SK-N-SH (cell line): ENCODE measurements around the gene PPHLN1.

Source experiments
- FOXM1 ChIP-seq: IDR thresholded peaks from 2 replicates; pipeline ENCODE4 v1.4.0; 2012; ENCODE audit warnings: low read depth, mild to moderate bottlenecking
- MXI1 ChIP-seq: IDR thresholded peaks from 2 replicates; pipeline ENCODE4 v1.6.1; 2012; ENCODE audit warnings: mild to moderate bottlenecking, low read depth, low read length, improper control_type of control experiment
- POLR2AphosphoS5 ChIP-seq: IDR thresholded peaks from 2 replicates; pipeline ENCODE4 v1.6.1; 2012; ENCODE audit warnings: low read depth, low read length
- RAD21 ChIP-seq: IDR thresholded peaks from 2 replicates; pipeline ENCODE4 v1.6.1; 2012; ENCODE audit warnings: mild to moderate bottlenecking, low read length
- YY1 ChIP-seq: IDR thresholded peaks from 2 replicates; pipeline ENCODE4 v1.4.0; 2012; ENCODE audit warnings: low read depth, mild to moderate bottlenecking
- TF ChIP-seq, protein P1 (sequence below): fragments of 200-600 bp; sonication (generic); IDR thresholded peaks from 2 replicates; pipeline ENCODE4 v1.6.1; 2017; ENCODE audit warnings: antibody characterized with exemption, mild to moderate bottlenecking, moderate library complexity
- TF ChIP-seq, protein P2 (sequence below): IDR thresholded peaks from 2 replicates; pipeline ENCODE4 v1.6.1; 2012; ENCODE audit warnings: mild to moderate bottlenecking, low read depth, low read length, moderate library complexity
- TF ChIP-seq, protein P3 (sequence below): IDR thresholded peaks from 2 replicates; pipeline ENCODE4; 2012

DNA sequence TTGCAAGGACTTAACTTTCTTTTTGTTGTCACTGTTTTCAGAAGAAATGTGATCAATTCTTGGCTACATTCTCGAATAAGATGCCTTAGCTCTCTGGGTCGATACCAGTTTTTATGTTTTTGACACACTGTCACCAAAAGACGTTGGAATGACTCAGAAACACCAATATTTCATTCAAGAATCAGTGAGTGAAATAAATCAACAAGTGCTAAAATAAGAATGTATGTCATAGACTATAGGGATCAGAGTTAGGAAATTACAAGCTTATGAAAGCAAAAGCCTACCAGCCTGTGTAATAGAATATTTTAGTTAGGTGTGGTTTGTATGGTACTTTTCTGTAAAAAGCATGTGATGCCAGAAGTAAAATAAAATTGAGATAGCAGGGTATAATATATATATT, 17.8 kb downstream of the PPHLN1 start:
- TF ChIP-seq, protein P1, sequence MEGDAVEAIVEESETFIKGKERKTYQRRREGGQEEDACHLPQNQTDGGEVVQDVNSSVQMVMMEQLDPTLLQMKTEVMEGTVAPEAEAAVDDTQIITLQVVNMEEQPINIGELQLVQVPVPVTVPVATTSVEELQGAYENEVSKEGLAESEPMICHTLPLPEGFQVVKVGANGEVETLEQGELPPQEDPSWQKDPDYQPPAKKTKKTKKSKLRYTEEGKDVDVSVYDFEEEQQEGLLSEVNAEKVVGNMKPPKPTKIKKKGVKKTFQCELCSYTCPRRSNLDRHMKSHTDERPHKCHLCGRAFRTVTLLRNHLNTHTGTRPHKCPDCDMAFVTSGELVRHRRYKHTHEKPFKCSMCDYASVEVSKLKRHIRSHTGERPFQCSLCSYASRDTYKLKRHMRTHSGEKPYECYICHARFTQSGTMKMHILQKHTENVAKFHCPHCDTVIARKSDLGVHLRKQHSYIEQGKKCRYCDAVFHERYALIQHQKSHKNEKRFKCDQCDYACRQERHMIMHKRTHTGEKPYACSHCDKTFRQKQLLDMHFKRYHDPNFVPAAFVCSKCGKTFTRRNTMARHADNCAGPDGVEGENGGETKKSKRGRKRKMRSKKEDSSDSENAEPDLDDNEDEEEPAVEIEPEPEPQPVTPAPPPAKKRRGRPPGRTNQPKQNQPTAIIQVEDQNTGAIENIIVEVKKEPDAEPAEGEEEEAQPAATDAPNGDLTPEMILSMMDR, result no peak
- TF ChIP-seq YY1, result no peak
- TF ChIP-seq, protein P2, sequence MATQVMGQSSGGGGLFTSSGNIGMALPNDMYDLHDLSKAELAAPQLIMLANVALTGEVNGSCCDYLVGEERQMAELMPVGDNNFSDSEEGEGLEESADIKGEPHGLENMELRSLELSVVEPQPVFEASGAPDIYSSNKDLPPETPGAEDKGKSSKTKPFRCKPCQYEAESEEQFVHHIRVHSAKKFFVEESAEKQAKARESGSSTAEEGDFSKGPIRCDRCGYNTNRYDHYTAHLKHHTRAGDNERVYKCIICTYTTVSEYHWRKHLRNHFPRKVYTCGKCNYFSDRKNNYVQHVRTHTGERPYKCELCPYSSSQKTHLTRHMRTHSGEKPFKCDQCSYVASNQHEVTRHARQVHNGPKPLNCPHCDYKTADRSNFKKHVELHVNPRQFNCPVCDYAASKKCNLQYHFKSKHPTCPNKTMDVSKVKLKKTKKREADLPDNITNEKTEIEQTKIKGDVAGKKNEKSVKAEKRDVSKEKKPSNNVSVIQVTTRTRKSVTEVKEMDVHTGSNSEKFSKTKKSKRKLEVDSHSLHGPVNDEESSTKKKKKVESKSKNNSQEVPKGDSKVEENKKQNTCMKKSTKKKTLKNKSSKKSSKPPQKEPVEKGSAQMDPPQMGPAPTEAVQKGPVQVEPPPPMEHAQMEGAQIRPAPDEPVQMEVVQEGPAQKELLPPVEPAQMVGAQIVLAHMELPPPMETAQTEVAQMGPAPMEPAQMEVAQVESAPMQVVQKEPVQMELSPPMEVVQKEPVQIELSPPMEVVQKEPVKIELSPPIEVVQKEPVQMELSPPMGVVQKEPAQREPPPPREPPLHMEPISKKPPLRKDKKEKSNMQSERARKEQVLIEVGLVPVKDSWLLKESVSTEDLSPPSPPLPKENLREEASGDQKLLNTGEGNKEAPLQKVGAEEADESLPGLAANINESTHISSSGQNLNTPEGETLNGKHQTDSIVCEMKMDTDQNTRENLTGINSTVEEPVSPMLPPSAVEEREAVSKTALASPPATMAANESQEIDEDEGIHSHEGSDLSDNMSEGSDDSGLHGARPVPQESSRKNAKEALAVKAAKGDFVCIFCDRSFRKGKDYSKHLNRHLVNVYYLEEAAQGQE, result no peak
- no peak for TF ChIP-seq POLR2AphosphoS5
- TF ChIP-seq RAD21, result no peak
- TF ChIP-seq FOXM1, result no peak
- TF ChIP-seq, protein P3, sequence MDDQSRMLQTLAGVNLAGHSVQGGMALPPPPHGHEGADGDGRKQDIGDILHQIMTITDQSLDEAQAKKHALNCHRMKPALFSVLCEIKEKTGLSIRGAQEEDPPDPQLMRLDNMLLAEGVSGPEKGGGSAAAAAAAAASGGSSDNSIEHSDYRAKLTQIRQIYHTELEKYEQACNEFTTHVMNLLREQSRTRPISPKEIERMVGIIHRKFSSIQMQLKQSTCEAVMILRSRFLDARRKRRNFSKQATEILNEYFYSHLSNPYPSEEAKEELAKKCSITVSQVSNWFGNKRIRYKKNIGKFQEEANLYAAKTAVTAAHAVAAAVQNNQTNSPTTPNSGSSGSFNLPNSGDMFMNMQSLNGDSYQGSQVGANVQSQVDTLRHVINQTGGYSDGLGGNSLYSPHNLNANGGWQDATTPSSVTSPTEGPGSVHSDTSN, result no peak
- TF ChIP-seq MXI1, result no peak
